OCI-LY3 (cell line): Measurements from ENCODE around the gene FLACC1.

Source experiments
- CTCF ChIP-seq: fragments of 200-600, 300-600 bp; sonication (generic); IDR thresholded peaks from 2 replicates; pipeline ENCODE4 v1.5.1; 2014; ENCODE audit warnings: antibody characterized with exemption, low read length, low read depth
- EZH2phosphoT487 ChIP-seq: fragments of 200-600 bp; shearing (Covaris generic); IDR thresholded peaks from 2 replicates; pipeline ENCODE4 v1.6.1; 2018; ENCODE audit warnings: antibody characterized with exemption, mixed run types, low read depth

- TF ChIP-seq CTCF = no peak
- no peak for TF ChIP-seq EZH2phosphoT487
Observed at GRCh38 chr2:201308914-201309313, 48.2 kb downstream of the FLACC1 start.
